Activated naive CD8-positive, alpha-beta T cell treated with anti-CD3 and anti-CD28 coated beads for 36 hours (primary cell): ENCODE results near the gene LMOD1. TPM values are rescaled to one million over a fixed set of nuclear protein-coding genes. Genes with fewer than 3 reads are reported as not detected.
"Not testable (repeated sequence)": the region's sequence is repeated elsewhere in the genome, so short reads cannot be mapped to it uniquely, and the experiment has no call there.

Experiments
- DNase-seq: peaks from one replicate; pipeline ENCODE4 v3.0.0; 2021
- H3K27ac Mint-ChIP-seq: one replicate; pipeline ENCODE4 v1.8.0; 2022; ENCODE audit warnings: mild to moderate bottlenecking, moderate library complexity, mixed read lengths
- H3K27me3 Mint-ChIP-seq: one replicate; pipeline ENCODE4 v1.8.0; 2022; ENCODE audit warnings: mild to moderate bottlenecking, mixed read lengths
- H3K36me3 Mint-ChIP-seq: one replicate; pipeline ENCODE4 v1.8.0; 2021; ENCODE audit warnings: mild to moderate bottlenecking, mixed read lengths
- H3K4me1 Mint-ChIP-seq: one replicate; pipeline ENCODE4 v1.8.0; 2021; ENCODE audit warnings: mixed read lengths
- H3K4me3 Mint-ChIP-seq: one replicate; pipeline ENCODE4 v1.8.0; 2022; ENCODE audit warnings: mild to moderate bottlenecking, moderate library complexity, mixed read lengths
- H3K9me3 Mint-ChIP-seq: one replicate; pipeline ENCODE4 v1.8.0; 2022; ENCODE audit warnings: mixed read lengths
- total RNA-seq, 2 experiments: library from RNA; stranded (reverse); gene quantifications; one replicate each; pipeline ENCODE4 v1.2.3, GENCODE V29; 2021

The LMOD1 gene
- total RNA-seq, 2 experiments from 2014 or later: not detected

- Mint-ChIP-seq H3K9me3 (no peaks in the 10 kb centered on the region), H3K4me1 (no peaks in the 10 kb centered on the region), H3K27me3 (peaks cover 13% of the 10 kb centered on the region), H3K4me3 (no peak overlapping the region), H3K36me3 (no peaks in the 10 kb centered on the region), H3K27ac (no peak overlapping the region)
- DNase-seq: no peak
Observed at GRCh38 chr1:201911826-201912571, 34.3 kb downstream of the LMOD1 start.

DNA sequence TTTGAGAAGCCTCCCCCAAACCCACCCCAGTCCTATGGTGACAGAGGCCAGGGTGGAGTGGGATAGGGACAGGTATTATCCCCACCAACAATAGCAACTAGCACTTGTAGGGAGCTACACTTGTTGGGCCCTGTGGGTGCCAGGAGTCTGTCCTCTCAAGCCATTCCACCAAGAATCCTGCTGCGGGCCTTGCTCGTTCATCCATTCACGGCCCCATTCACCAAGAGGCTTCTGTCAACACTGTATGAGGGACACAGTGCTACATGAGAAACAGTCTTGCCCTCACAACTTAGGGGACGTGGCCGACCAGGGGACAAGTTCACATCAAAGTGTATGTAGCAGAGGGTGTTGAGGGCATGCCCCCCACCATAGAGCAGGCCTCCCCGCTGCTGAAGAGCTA is 38.7 kb downstream of the LMOD1 start:
- H3K9me3 Mint-ChIP-seq: no peaks in the 10 kb centered on the region
- H3K27me3 Mint-ChIP-seq: peaks cover 3% of the 10 kb centered on the region
- no peak overlapping the region for H3K27ac Mint-ChIP-seq

GRCh38 chr1:201906336-201906735 is 40.0 kb downstream of the LMOD1 start:
- no peak for DNase-seq
- Mint-ChIP-seq H3K4me3 (no peak overlapping the region), H3K9me3 (no peaks in the 10 kb centered on the region), H3K27ac (no peak overlapping the region), H3K27me3 (peaks cover 3% of the 10 kb centered on the region), H3K4me1 (peaks cover 4% of the 10 kb centered on the region), H3K36me3 (no peaks in the 10 kb centered on the region)

More for the DNA sequence above, 38.7 kb downstream of the LMOD1 start:
- Mint-ChIP-seq H3K36me3 (no peaks in the 10 kb centered on the region), H3K4me1 (peaks cover 4% of the 10 kb centered on the region), H3K4me3 (no peak overlapping the region)
- DNase-seq: no peak

DNA sequence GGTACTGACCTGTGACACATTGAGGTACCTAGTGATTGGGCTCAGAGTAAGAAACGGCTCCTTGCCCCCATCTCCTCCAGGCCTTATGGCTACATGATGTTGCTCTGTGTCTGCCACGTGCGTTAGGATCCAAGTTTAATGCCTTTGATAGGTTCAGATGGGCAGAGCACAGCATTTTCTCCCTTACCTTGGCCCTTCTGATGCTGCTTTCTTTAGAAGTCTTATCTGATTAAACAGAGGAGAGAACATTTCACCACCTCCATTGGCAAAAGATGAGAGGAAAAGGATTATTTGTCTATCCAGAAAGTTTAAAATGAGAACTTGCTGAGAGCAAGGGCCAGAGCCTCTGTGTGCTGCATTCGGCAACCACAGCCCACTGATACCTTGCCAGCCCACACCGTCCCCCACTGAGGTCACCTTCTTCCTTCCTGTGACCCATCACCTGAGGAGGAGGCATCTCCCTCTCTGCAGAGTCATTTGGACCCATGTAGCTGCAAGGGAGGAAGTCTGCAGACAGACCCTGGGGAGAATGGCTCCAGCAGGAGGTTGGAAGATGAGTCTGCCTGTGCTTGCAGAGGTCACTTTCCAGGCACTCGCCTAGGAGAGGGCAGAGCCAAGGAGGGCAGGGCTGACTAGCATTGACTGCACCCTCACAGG is 41.0 kb downstream of the LMOD1 start:
- H3K9me3 Mint-ChIP-seq: no peaks in the 10 kb centered on the region
- H3K4me3 Mint-ChIP-seq: no peak overlapping the region
- no peak overlapping the region for H3K27ac Mint-ChIP-seq
- no peaks in the 10 kb centered on the region for H3K36me3 Mint-ChIP-seq
- peaks cover 3% of the 10 kb centered on the region for H3K27me3 Mint-ChIP-seq
- DNase-seq: no peak
- peaks cover 4% of the 10 kb centered on the region for H3K4me1 Mint-ChIP-seq

DNA sequence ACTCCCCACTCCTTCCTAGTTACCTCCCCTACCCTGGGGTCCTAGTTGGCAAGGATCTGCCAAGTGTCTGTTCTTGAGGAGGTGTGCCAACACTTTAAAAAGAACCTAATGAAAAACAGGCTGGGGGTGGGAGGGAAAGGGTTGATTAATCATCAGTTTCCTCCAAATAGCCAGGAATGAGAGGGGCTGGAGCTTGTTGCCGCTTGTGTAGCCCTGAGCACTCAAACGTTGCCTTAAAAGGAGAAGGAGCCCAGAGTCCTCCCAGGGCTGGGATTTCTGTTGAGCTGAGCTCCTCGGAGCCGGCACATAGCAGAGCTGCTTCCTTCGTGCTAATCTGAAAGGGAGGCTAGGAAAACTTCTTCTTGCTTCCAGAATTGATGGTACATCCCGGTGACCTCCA is 41.8 kb downstream of the LMOD1 start:
- no peaks in the 10 kb centered on the region for H3K9me3 Mint-ChIP-seq
- peaks cover 4% of the 10 kb centered on the region for H3K4me1 Mint-ChIP-seq
- H3K27me3 Mint-ChIP-seq: no peaks in the 10 kb centered on the region
- DNase-seq: no peak
- no peaks in the 10 kb centered on the region for H3K36me3 Mint-ChIP-seq
- H3K4me3 Mint-ChIP-seq: no peak overlapping the region
- H3K27ac Mint-ChIP-seq: no peak overlapping the region

DNA sequence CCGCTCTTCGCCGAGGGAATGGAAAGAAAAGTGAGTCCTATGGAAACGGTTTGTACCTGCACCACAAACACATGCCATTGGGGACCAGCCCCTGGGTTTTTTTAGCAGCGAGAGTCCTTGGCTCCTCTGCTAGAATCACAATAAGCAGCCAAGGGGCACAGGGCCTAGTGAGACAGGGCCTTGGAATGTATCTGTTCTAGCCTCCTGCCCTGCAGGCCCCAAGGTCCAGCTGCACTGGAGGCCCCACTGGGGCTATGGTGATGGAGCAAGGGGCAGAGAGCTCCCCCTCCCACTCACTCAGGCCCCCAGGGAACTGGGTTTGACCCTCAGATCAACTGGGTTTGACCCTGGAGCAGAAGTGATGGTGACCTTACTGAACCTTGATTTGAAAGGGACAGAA is 43.2 kb downstream of the LMOD1 start:
- H3K4me3 Mint-ChIP-seq: no peak overlapping the region
- H3K36me3 Mint-ChIP-seq: no peaks in the 10 kb centered on the region
- H3K4me1 Mint-ChIP-seq: peaks cover 4% of the 10 kb centered on the region
- DNase-seq: no peak
- H3K27ac Mint-ChIP-seq: no peak overlapping the region
- H3K9me3 Mint-ChIP-seq: no peaks in the 10 kb centered on the region
- H3K27me3 Mint-ChIP-seq: no peaks in the 10 kb centered on the region

GRCh38 chr1:201902198-201902597 is 44.1 kb downstream of the LMOD1 start:
- H3K9me3 Mint-ChIP-seq: no peaks in the 10 kb centered on the region
- H3K27ac Mint-ChIP-seq: no peak overlapping the region
- H3K4me3 Mint-ChIP-seq: no peak overlapping the region
- H3K4me1 Mint-ChIP-seq: peaks cover 4% of the 10 kb centered on the region
- DNase-seq: no peak
- H3K36me3 Mint-ChIP-seq: no peaks in the 10 kb centered on the region
- H3K27me3 Mint-ChIP-seq: no peaks in the 10 kb centered on the region

- not testable (repeated sequence) for H3K27ac Mint-ChIP-seq, H3K9me3 Mint-ChIP-seq
Observed at GRCh38 chr1:201901036-201901435, 45.3 kb downstream of the LMOD1 start.

DNA sequence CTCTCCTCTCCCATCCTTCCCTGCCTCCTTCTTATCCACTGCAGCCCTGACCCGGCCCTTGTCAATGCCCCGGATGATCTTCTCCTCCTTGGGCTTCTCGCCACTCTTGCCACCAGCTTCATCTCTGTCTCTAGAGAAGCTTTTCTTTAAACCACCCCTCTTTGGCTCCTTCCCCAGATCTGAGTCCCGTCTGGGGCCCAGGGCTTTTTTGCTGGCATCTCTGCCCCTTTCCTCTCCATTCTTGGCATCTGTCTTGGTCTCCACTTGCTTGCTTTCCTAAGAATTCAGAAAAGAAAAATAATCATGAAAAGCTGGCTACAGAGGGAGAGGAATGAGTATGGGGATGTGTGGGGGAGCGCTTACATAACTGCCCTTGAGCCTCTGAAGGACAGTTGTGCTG is 45.9 kb downstream of the LMOD1 start:
- no peak overlapping the region for H3K4me3 Mint-ChIP-seq
- H3K4me1 Mint-ChIP-seq: peaks cover 9% of the 10 kb centered on the region
- no peaks in the 10 kb centered on the region for H3K27me3 Mint-ChIP-seq
- no peaks in the 10 kb centered on the region for H3K36me3 Mint-ChIP-seq
- no peak for DNase-seq
- no peaks in the 10 kb centered on the region for H3K9me3 Mint-ChIP-seq
- H3K27ac Mint-ChIP-seq: no peak overlapping the region

More at GRCh38 chr1:201901036-201901435, 45.3 kb downstream of the LMOD1 start:
- H3K27me3 Mint-ChIP-seq, H3K36me3 Mint-ChIP-seq, H3K4me1 Mint-ChIP-seq, H3K4me3 Mint-ChIP-seq, DNase-seq: not testable (repeated sequence)

DNA sequence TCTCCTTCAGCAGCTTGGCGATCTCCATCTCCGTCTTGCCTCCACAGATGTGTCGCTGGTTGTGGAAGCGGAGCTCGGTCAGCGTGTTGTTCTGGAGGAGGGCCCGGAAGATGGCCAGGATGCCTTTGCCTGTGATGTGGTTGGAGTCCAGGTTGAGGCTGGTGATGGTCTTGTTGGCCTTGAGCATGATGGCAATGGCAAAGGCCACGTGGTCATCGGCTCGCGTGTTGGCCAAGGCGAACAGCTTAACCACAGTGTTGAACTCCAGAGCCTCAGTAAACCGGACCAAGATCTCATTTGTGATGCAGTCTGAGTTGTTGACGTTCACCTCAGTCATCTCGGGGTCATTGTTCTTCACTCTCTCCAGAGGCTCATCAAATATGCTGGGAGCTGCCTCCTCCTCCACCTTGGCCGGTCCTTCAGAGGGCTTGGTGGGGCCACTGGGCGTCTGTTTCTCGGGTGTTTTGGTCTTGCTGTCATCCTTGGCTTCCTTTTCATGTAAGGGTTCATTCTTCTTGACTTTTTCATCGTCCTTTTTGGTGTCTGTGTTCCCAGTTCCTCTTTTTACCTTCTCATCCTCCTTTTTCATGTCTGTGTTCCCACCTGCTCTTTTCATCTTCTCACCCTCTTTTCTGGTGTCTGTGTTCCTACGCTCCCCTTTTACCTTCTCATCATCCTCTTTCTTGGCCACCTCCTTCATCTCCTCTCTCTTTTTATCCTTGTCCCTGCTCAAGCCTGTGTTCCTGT is 46.5 kb downstream of the LMOD1 start:
- Mint-ChIP-seq H3K4me3 (no peak overlapping the region), H3K27ac (no peak overlapping the region), H3K9me3 (no peaks in the 10 kb centered on the region), H3K27me3 (no peaks in the 10 kb centered on the region), H3K4me1 (peaks cover 5% of the 10 kb centered on the region), H3K36me3 (no peaks in the 10 kb centered on the region)
- no peak for DNase-seq

DNA sequence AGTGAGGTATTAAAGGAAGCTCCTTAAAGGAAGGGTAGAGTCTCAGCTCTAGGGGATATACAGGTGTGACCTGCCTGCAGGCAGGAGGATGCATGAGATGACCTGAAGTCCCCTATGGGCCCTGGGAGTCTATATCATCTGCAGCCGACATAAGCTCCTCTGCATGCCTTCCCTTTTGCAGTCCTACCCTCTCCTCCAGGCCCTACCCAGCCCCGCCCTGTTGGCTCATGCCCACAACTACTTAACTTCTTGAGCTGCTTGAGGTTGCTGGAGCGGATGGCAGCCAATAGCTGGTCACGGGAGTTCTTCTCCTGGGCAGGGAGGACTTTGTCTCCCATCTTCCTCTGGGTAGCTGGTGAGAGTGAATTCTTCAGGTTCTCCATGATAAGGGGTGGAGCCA is 47.4 kb downstream of the LMOD1 start:
- H3K27ac Mint-ChIP-seq: no peak overlapping the region
- H3K27me3 Mint-ChIP-seq: no peaks in the 10 kb centered on the region
- DNase-seq: no peak
- H3K4me3 Mint-ChIP-seq: no peak overlapping the region
- no peaks in the 10 kb centered on the region for H3K9me3 Mint-ChIP-seq
- H3K36me3 Mint-ChIP-seq: no peaks in the 10 kb centered on the region
- peaks cover 5% of the 10 kb centered on the region for H3K4me1 Mint-ChIP-seq

GRCh38 chr1:201898240-201898894 is 48.0 kb downstream of the LMOD1 start:
- peaks cover 5% of the 10 kb centered on the region for H3K4me1 Mint-ChIP-seq
- no peak overlapping the region for H3K27ac Mint-ChIP-seq
- no peak for DNase-seq
- no peaks in the 10 kb centered on the region for H3K9me3 Mint-ChIP-seq
- no peak overlapping the region for H3K4me3 Mint-ChIP-seq
- H3K36me3 Mint-ChIP-seq: no peaks in the 10 kb centered on the region
- H3K27me3 Mint-ChIP-seq: peaks cover 3% of the 10 kb centered on the region

GRCh38 chr1:201896951-201897391 is 49.4 kb downstream of the LMOD1 start:
- H3K36me3 Mint-ChIP-seq: no peaks in the 10 kb centered on the region
- no peak for DNase-seq
- peaks cover 12% of the 10 kb centered on the region for H3K27me3 Mint-ChIP-seq
- H3K4me3 Mint-ChIP-seq: no peak overlapping the region
- H3K9me3 Mint-ChIP-seq: no peaks in the 10 kb centered on the region
- H3K4me1 Mint-ChIP-seq: peaks cover 5% of the 10 kb centered on the region
- no peak overlapping the region for H3K27ac Mint-ChIP-seq

DNA sequence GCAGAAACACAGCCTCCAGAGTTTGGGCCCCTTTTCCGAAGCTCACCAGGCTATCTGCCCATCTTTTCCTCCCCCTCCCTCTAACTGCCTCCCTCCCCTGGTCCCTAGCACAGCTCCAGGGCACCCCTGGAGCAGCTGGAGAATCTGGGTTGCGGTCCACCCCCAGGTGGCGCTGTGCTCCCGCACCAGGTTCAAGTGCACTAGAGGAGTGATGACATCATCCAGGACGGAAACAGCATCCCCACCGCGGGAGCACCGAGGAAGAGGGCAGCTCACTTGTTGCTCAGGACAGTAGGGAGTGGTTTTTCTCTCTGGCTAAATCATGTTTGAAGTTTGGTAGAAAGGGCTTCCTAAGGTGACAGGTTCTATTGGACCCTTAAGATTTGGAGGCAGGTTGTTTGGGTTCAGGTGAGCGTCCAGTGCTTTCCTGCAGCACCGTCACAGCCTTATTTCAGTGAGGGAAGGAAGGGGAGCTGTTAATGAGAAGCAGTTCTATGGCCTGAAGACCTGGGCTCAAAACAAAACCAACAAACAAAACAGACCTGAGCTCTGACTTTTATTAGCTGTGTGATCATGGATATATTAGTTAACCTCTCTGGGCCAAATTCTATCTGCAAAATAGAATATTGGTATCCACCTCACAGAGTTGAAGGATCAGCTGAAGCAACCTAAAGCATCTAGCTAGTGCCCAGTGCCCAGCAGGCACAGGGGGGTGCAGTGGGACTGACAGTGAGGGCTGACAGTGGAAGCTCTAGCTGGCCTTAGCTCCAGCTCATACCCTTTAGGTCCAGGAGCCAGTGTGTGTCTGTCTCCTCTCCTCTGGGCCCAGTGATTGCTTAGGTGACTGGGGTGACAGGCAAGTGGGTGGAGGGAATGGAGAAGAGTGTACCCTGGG is 50.2 kb downstream of the LMOD1 start:
- H3K27ac Mint-ChIP-seq: no peak overlapping the region
- H3K4me1 Mint-ChIP-seq: peaks cover 5% of the 10 kb centered on the region
- H3K4me3 Mint-ChIP-seq: peak overlapping the region; percentile 43
- H3K27me3 Mint-ChIP-seq: peaks cover 18% of the 10 kb centered on the region
- H3K9me3 Mint-ChIP-seq: no peaks in the 10 kb centered on the region
- DNase-seq: peak; percentile 85
- no peaks in the 10 kb centered on the region for H3K36me3 Mint-ChIP-seq
